ENCODE measurements around the gene DXO. TPM values are rescaled to one million over a fixed set of nuclear protein-coding genes. Genes with fewer than 3 reads are reported as not detected.
A peak's percentile ranks its signal among the peaks of the same experiment; 100 is the strongest.
"Not testable (repeated sequence)": the region's sequence is repeated elsewhere in the genome, so short reads cannot be mapped to it uniquely, and the experiment has no call there.

Gene DXO
- total and polyA plus RNA-seq, 7 experiments from 2014 or later, result 12.6 to 44.3 (median 34.7) TPM

DNA sequence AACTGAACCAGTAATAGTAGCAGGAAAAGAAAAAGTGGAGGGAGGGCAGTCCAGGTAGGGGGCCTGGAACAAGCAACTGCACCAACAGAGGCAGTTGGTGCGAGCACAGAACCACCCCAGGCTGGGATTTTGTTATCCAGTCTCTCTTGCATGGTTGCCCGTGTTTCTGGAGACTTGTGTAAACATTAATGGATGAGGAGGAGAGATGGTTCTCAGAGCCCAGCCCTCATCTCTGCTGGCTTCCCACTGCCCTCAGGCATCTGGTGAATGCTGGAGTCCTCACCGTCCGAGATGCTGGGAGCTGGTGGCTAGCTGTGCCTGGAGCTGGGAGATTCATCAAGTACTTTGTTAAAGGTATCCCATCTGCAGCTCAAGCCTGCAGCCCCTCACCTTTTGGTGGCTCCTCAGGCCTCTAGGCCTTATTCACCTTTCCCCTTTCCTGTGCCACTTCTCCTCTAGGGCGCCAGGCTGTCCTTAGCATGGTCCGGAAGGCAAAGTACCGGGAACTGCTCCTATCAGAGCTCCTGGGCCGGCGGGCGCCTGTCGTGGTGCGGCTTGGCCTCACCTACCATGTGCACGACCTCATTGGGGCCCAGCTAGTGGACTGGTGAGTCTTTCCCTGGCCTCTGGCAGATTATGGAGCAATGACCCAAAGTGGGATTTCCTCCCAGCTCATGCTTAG, 8.4 kb upstream of the DXO start:
- Histone ChIP-seq H3K27ac (ENCODE audit: low read depth, low read length) (peak overlapping the region; percentile 68), H3K4me1 (ENCODE audit: control insufficient read depth in 2 of 2, insufficient read depth in 2 of 2, low read length in 2 of 2) (peaks cover 0 to 19% of the 10 kb centered on the region in 2 donors)
- H3K4me3 Mint-ChIP-seq; intact Hi-C loops (cut with micrococcal nuclease); DNase-seq; H3K4me3 ChIP-seq (ENCODE audit: low read length); H3K27me3 Mint-ChIP-seq; H3K9me3 ChIP-seq (ENCODE audit: control insufficient read depth in 2 of 3, low read length in 3 of 3); H3K9me3 Mint-ChIP-seq; H3K36me3 Mint-ChIP-seq; CTCF ChIA-PET; H3K36me3 ChIP-seq (ENCODE audit: control insufficient read depth in 2 of 3, insufficient read depth in 3 of 3, low read length in 3 of 3); H3K27me3 ChIP-seq (ENCODE audit: control insufficient read depth in 2 of 2, insufficient read depth in 2 of 2, low read length in 2 of 2); ATAC-seq: not testable (repeated sequence)
- POLR2A ChIA-PET, result interaction anchor here (2.6 kb wide), 1 partner anchor 10 kb away, joined by 9 read pairs; the partner anchor contains the start of gene DXO
- Mint-ChIP-seq H3K27ac (peak overlapping the region in 8 of 9 donors; percentile 59 to 87 (median 86)), H3K4me1 (peaks cover 6 to 23% (median 19%) of the 10 kb centered on the region in 7 donors)

DNA sequence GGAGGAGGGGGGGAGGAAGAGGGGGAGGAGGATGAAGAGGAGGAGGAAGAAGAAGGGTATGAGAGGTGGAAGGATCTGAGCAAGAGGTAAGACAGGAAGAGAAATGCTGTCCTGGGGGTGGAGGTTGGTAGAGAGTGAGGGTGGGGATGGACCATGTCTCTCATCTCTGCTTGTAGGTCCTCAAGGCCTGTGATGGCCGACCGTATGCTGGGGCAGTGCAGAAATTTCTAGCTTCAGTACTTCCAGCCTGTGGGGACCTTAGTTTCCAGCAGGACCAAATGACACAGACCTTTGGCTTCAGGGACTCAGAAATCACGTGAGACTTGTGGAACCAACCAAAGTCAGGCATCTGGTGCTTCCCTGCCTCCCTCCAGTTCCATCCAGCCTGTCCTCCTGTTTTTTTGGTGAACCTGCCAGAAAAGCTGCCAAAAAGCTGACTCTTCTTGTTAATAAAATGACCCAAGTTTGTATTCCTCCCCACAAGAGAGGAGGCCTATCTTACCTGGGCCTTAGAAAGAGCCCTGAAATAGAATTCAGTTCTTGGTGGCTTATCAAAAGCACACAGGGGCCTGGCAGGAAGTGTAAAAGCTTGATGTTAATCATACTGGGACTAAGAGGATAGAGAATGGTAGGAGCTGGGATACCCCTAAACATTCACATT, 7.4 kb upstream of the DXO start:
- ChIA-PET CTCF (interaction anchor here (0.6 kb wide), 2 partner anchors 429 to 1529 kb away, joined by 3 to 4 read pairs; no protein-coding TSS in a partner anchor), POLR2A (interaction anchor here (0.8 to 2.6 kb wide), 2 partner anchors 9 to 12 kb away, joined by 3 to 9 read pairs; partner anchors contain the start of gene DXO)
- DNase-seq (no peak), ATAC-seq (no peak)
- Mint-ChIP-seq H3K27ac (peak overlapping the region; percentile 56 to 87 (median 85)), H3K9me3 (peaks cover 0 to 1% (median 0%) of the 10 kb centered on the region in 11 donors), H3K36me3 (peaks cover 0 to 9% (median 3%) of the 10 kb centered on the region in 5 donors), H3K4me3 (peak overlapping the region in 7 of 10 donors; percentile 6 to 55 (median 35)), H3K4me1 (peaks cover 6 to 28% (median 19%) of the 10 kb centered on the region in 7 donors), H3K27me3 (no peaks in the 10 kb centered on the region)
- H3K4me3 ChIP-seq (ENCODE audit: low read length), result no peak overlapping the region
- peaks cover 0 to 19% of the 10 kb centered on the region in 2 donors for H3K4me1 ChIP-seq (ENCODE audit: control insufficient read depth in 2 of 2, insufficient read depth in 2 of 2, low read length in 2 of 2)
- no peaks in the 10 kb centered on the region for H3K9me3 ChIP-seq (ENCODE audit: control insufficient read depth in 2 of 3, low read length in 3 of 3)
- intact Hi-C loops (cut with micrococcal nuclease), result loop anchor here in 1 of 2 donors (10.0 kb wide), 2 partner anchors 115 to 245 kb away; partner anchors contain the start of genes CLIC1 and NEU1
- no peaks in the 10 kb centered on the region for H3K27me3 ChIP-seq (ENCODE audit: control insufficient read depth in 2 of 2, insufficient read depth in 2 of 2, low read length in 2 of 2)
- H3K36me3 ChIP-seq (ENCODE audit: control insufficient read depth in 2 of 3, insufficient read depth in 3 of 3, low read length in 3 of 3), result no peaks in the 10 kb centered on the region
- peak overlapping the region; percentile 68 for H3K27ac ChIP-seq (ENCODE audit: low read depth, low read length)

DNA sequence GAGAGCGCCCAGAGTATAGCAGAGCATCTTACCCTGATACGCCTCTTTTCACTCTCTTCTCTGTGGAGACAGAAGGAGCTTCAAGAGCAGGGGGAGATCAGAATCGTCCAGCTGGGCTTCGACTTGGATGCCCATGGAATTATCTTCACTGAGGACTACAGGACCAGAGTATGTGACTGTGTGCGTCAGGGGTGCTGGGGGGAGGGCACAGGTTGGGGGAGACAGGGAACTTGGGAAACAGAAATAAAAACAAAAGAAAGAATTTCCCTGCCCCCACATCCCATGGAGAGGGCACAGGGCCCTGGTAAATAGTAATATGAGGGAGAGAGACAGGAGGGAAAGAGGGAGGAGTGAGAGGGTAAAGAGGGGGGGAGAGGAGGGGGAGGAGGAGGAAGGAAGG, 6.9 kb upstream of the DXO start:
- Mint-ChIP-seq H3K36me3 (peaks cover 0 to 12% (median 5%) of the 10 kb centered on the region in 5 donors), H3K4me1 (peaks cover 9 to 33% (median 24%) of the 10 kb centered on the region in 7 donors), H3K9me3 (peaks cover 0 to 1% (median 0%) of the 10 kb centered on the region in 11 donors), H3K27me3 (no peaks in the 10 kb centered on the region), H3K4me3 (peak overlapping the region in 5 of 10 donors; percentile 11 to 56 (median 47)), H3K27ac (peak overlapping the region; percentile 54 to 90 (median 82))
- no peak overlapping the region for H3K4me3 ChIP-seq (ENCODE audit: low read length)
- H3K27ac ChIP-seq (ENCODE audit: low read depth, low read length), result peak overlapping the region; percentile 68
- intact Hi-C loops (cut with micrococcal nuclease), result loop anchor here in 1 of 2 donors (10.0 kb wide), 2 partner anchors 114 to 244 kb away; partner anchors contain the start of genes CLIC1 and NEU1
- peaks cover 0 to 19% of the 10 kb centered on the region in 2 donors for H3K4me1 ChIP-seq (ENCODE audit: control insufficient read depth in 2 of 2, insufficient read depth in 2 of 2, low read length in 2 of 2)
- no peaks in the 10 kb centered on the region for H3K9me3 ChIP-seq (ENCODE audit: control insufficient read depth in 2 of 3, low read length in 3 of 3)
- POLR2A ChIA-PET, result interaction anchor here (0.8 to 2.6 kb wide), 2 partner anchors 8 to 11 kb away, joined by 3 to 9 read pairs; partner anchors contain the start of gene DXO
- CTCF ChIA-PET, result interaction anchor here (0.6 kb wide), 2 partner anchors 429 to 1529 kb away, joined by 3 to 4 read pairs; no protein-coding TSS in a partner anchor
- DNase-seq, result no peak
- H3K36me3 ChIP-seq (ENCODE audit: control insufficient read depth in 2 of 3, insufficient read depth in 3 of 3, low read length in 3 of 3), result no peaks in the 10 kb centered on the region
- no peak for ATAC-seq
- no peaks in the 10 kb centered on the region for H3K27me3 ChIP-seq (ENCODE audit: control insufficient read depth in 2 of 2, insufficient read depth in 2 of 2, low read length in 2 of 2)

DNA sequence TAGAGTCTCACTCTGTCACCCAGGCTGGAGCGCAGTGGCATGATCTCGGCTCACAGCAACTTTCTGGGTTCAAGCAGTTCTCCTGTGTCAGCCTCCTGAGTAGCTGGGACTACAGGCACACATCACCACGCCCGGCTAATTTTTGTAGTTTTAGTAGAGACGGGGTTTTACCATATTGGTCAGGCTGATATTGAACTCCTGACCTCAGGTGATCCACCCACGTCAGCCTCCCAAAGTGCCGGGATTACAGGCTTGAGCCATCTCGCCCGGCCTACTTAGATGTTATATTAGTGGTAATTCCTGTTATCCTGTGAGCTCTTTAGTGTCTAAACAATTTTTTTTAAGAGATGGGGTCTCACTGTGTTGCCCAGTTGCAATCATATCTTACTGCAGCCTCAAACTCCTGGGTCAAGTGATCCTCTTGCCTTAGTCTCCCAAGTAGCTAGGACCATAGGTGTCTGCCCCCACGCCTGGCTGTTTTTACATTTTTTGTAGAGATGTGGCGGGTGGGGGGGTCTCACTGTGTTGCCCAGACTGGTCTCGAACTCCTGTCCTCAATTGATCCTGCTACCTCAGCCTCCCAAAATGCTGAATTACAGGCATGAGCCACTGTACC, 6.0 kb upstream of the DXO start:
- Histone ChIP-seq H3K9me3 (ENCODE audit: control insufficient read depth in 2 of 3, low read length in 3 of 3) (no peaks in the 10 kb centered on the region), H3K27ac (ENCODE audit: low read depth, low read length) (peak overlapping the region; percentile 68), H3K27me3 (ENCODE audit: control insufficient read depth in 2 of 2, insufficient read depth in 2 of 2, low read length in 2 of 2) (no peaks in the 10 kb centered on the region), H3K4me3 (ENCODE audit: low read length) (no peak overlapping the region), H3K4me1 (ENCODE audit: control insufficient read depth in 2 of 2, insufficient read depth in 2 of 2, low read length in 2 of 2) (peaks cover 2 to 26% of the 10 kb centered on the region in 2 donors), H3K36me3 (ENCODE audit: control insufficient read depth in 2 of 3, insufficient read depth in 3 of 3, low read length in 3 of 3) (no peaks in the 10 kb centered on the region)
- H3K27ac Mint-ChIP-seq, result peak overlapping the region in 5 of 9 donors; percentile 48 to 87 (median 67)
- ChIA-PET CTCF (no interaction called here), POLR2A (interaction anchor here (0.6 to 2.6 kb wide), 2 partner anchors 7 to 85 kb away, joined by 3 to 9 read pairs; partner anchors contain the start of gene DXO)
- ATAC-seq, result no peak
- intact Hi-C loops (cut with micrococcal nuclease), result loop anchor here in 1 of 2 donors (10.0 kb wide), 2 partner anchors 113 to 243 kb away; partner anchors contain the start of genes CLIC1 and NEU1
- H3K4me1 Mint-ChIP-seq, result peaks cover 18 to 42% (median 33%) of the 10 kb centered on the region in 7 donors
- peaks cover 0 to 1% (median 0%) of the 10 kb centered on the region in 11 donors for H3K9me3 Mint-ChIP-seq
- DNase-seq, result no peak
- H3K27me3 Mint-ChIP-seq, result no peaks in the 10 kb centered on the region
- H3K4me3 Mint-ChIP-seq, result no peak overlapping the region
- peaks cover 0 to 12% (median 6%) of the 10 kb centered on the region in 5 donors for H3K36me3 Mint-ChIP-seq

DNA sequence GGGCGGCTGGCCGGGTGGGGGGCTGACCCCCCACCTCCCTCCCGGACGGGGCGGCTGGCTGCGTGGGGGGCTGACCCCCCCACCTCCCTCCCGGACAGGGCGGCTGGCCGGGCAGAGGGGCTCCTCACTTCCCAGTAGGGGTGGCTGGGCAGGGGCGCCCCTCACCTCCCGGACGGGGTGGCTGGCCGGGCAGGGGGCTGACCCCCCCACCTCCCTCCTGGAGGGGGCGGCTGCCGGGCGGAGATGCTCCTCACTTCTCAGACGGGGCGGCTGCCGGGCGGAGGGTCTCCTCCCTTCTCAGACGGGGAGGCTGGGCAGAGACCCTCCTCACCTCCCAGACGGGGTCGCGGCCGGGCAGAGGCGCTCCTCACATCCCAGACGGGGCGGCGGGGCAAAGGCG, 4.1 kb upstream of the DXO start:
- H3K4me1 ChIP-seq (ENCODE audit: control insufficient read depth in 2 of 2, insufficient read depth in 2 of 2, low read length in 2 of 2), result peaks cover 12 to 34% of the 10 kb centered on the region in 2 donors
- H3K36me3 ChIP-seq (ENCODE audit: control insufficient read depth in 2 of 3, insufficient read depth in 3 of 3, low read length in 3 of 3); POLR2A ChIA-PET; H3K9me3 ChIP-seq (ENCODE audit: control insufficient read depth in 2 of 3, low read length in 3 of 3); H3K27ac Mint-ChIP-seq; H3K4me3 Mint-ChIP-seq; H3K27me3 Mint-ChIP-seq; H3K4me3 ChIP-seq (ENCODE audit: low read length); H3K9me3 Mint-ChIP-seq; ATAC-seq; DNase-seq; H3K27ac ChIP-seq (ENCODE audit: low read depth, low read length); H3K27me3 ChIP-seq (ENCODE audit: control insufficient read depth in 2 of 2, insufficient read depth in 2 of 2, low read length in 2 of 2): not testable (repeated sequence)
- intact Hi-C loops (cut with micrococcal nuclease), result loop anchor here in 1 of 2 donors (10.0 kb wide), 2 partner anchors 111 to 241 kb away; partner anchors contain the start of genes CLIC1 and NEU1
- Mint-ChIP-seq H3K4me1 (peaks cover 23 to 61% (median 45%) of the 10 kb centered on the region in 7 donors), H3K36me3 (peaks cover 0 to 12% (median 7%) of the 10 kb centered on the region in 5 donors)
- CTCF ChIA-PET, result interaction anchor here (0.9 kb wide), 1 partner anchor 247 kb away, joined by 3 read pairs; no protein-coding TSS in a partner anchor
